ENCODE measurements around the gene PDIA6.
"Not testable (repeated sequence)": the region's sequence is repeated elsewhere in the genome, so short reads cannot be mapped to it uniquely, and the experiment has no call there.

PDIA6 gene

GRCh38 chr2:10819714-10820314 lies 7.2 kb upstream of the PDIA6 start:
- H3K4me1 ChIP-seq (ENCODE audit: control insufficient read depth in 2 of 2, insufficient read depth in 1 of 2, low read depth in 1 of 2, low read length in 2 of 2): peaks cover 0 to under 1% of the 10 kb centered on the region in 2 donors
- no peak overlapping the region for H3K4me3 ChIP-seq (ENCODE audit: low read length in 2 of 2)
- no peak overlapping the region for H4K91ac ChIP-seq (ENCODE audit: low read depth, low read length, poor library complexity)
- H3K18ac ChIP-seq (ENCODE audit: low read length): no peak overlapping the region
- H3K27ac ChIP-seq (replicated peaks; ENCODE audit: low read length): no peak overlapping the region
- no peak overlapping the region for H2AFZ ChIP-seq (ENCODE audit: low read length)
- H3K14ac ChIP-seq (ENCODE audit: low read length): no peak overlapping the region
- H4K8ac ChIP-seq (ENCODE audit: low read depth, low read length): no peak overlapping the region
- peaks cover 0 to 28% (median 0%) of the 10 kb centered on the region in 3 experiments for H3K27me3 ChIP-seq (ENCODE audit: control insufficient read depth in 3 of 3, insufficient read depth in 3 of 3, low read depth in 1 of 3, low read length in 3 of 3)
- no peak overlapping the region for H2BK15ac ChIP-seq (ENCODE audit: low read length)
- no peak overlapping the region for H2AK5ac ChIP-seq (ENCODE audit: low read depth, low read length)
- no peak overlapping the region for H3K4ac ChIP-seq (ENCODE audit: low read length)
- no peak overlapping the region for H3K23ac ChIP-seq (ENCODE audit: low read depth, low read length, poor library complexity)
- no peaks in the 10 kb centered on the region for H3K79me1 ChIP-seq (ENCODE audit: low read depth, low read length)
- H3K9ac ChIP-seq (ENCODE audit: low read depth, low read length, poor library complexity): no peak overlapping the region
- H2BK120ac ChIP-seq (ENCODE audit: low read depth, low read length): no peak overlapping the region
- no peak overlapping the region for H2BK12ac ChIP-seq (ENCODE audit: low read length)
- no peaks in the 10 kb centered on the region for H3K36me3 ChIP-seq (replicated peaks in 1 of 2; ENCODE audit: control insufficient read depth in 2 of 2, insufficient read depth in 2 of 2, low read length in 2 of 2)
- no peak overlapping the region for H3K4me2 ChIP-seq (ENCODE audit: insufficient read depth, low read length, poor library complexity, severe bottlenecking)
- H2BK5ac ChIP-seq (ENCODE audit: low read length): no peak overlapping the region
- no peak for DNase-seq (ENCODE audit: low spot score)
- H3K9me3 ChIP-seq (replicated peaks in 1 of 2; ENCODE audit: control insufficient read depth in 2 of 2, insufficient read depth in 1 of 2, low read depth in 1 of 2, low read length in 2 of 2): no peaks in the 10 kb centered on the region
- 100% methylated on average over 2 of the region's 12 CpGs; no CpG with 5 or more reads in 1 of the 2 donors for WGBS, 2 donors (ENCODE audit: extremely low coverage in 2 of 2, insufficient read length in 2 of 2, insufficient replicate concordance in 1 of 2)

GRCh38 chr2:10818984-10819383 lies 6.4 kb upstream of the PDIA6 start:
- WGBS, 2 donors (ENCODE audit: extremely low coverage in 2 of 2, insufficient read length in 2 of 2, insufficient replicate concordance in 1 of 2): no CpG with 5 or more reads among the region's 3 CpGs
- no peaks in the 10 kb centered on the region for H3K9me3 ChIP-seq (replicated peaks in 1 of 2; ENCODE audit: control insufficient read depth in 2 of 2, insufficient read depth in 1 of 2, low read depth in 1 of 2, low read length in 2 of 2)
- no peak overlapping the region for H4K8ac ChIP-seq (ENCODE audit: low read depth, low read length)
- no peak overlapping the region for H4K91ac ChIP-seq (ENCODE audit: low read depth, low read length, poor library complexity)
- H3K36me3 ChIP-seq (replicated peaks in 1 of 2; ENCODE audit: control insufficient read depth in 2 of 2, insufficient read depth in 2 of 2, low read length in 2 of 2): no peaks in the 10 kb centered on the region
- no peak overlapping the region for H3K4me3 ChIP-seq (ENCODE audit: low read length in 2 of 2)
- no peak overlapping the region for H2BK15ac ChIP-seq (ENCODE audit: low read length)
- no peak overlapping the region for H3K27ac ChIP-seq (replicated peaks; ENCODE audit: low read length)
- H3K79me1 ChIP-seq (ENCODE audit: low read depth, low read length): no peaks in the 10 kb centered on the region
- H3K4me1 ChIP-seq (ENCODE audit: control insufficient read depth in 2 of 2, insufficient read depth in 1 of 2, low read depth in 1 of 2, low read length in 2 of 2): peaks cover 0 to 9% of the 10 kb centered on the region in 2 donors
- H2BK12ac ChIP-seq (ENCODE audit: low read length): no peak overlapping the region
- H3K9ac ChIP-seq (ENCODE audit: low read depth, low read length, poor library complexity): no peak overlapping the region
- no peak overlapping the region for H3K4me2 ChIP-seq (ENCODE audit: insufficient read depth, low read length, poor library complexity, severe bottlenecking)
- H3K18ac ChIP-seq (ENCODE audit: low read length): no peak overlapping the region
- H3K27me3 ChIP-seq (ENCODE audit: control insufficient read depth in 3 of 3, insufficient read depth in 3 of 3, low read depth in 1 of 3, low read length in 3 of 3): peaks cover 0 to 20% (median 0%) of the 10 kb centered on the region in 3 experiments
- H2BK5ac ChIP-seq (ENCODE audit: low read length): no peak overlapping the region
- no peak overlapping the region for H3K23ac ChIP-seq (ENCODE audit: low read depth, low read length, poor library complexity)
- no peak overlapping the region for H2AFZ ChIP-seq (ENCODE audit: low read length)
- no peak overlapping the region for H3K14ac ChIP-seq (ENCODE audit: low read length)
- DNase-seq (ENCODE audit: low spot score): no peak
- no peak overlapping the region for H2AK5ac ChIP-seq (ENCODE audit: low read depth, low read length)
- no peak overlapping the region for H3K4ac ChIP-seq (ENCODE audit: low read length)
- H2BK120ac ChIP-seq (ENCODE audit: low read depth, low read length): no peak overlapping the region

- H3K4me1 ChIP-seq (ENCODE audit: control insufficient read depth in 2 of 2, insufficient read depth in 1 of 2, low read depth in 1 of 2, low read length in 2 of 2); DNase-seq (ENCODE audit: low spot score); H3K9me3 ChIP-seq (replicated peaks in 1 of 2; ENCODE audit: control insufficient read depth in 2 of 2, insufficient read depth in 1 of 2, low read depth in 1 of 2, low read length in 2 of 2); H2AFZ ChIP-seq (ENCODE audit: low read length); H4K91ac ChIP-seq (ENCODE audit: low read depth, low read length, poor library complexity); H3K9ac ChIP-seq (ENCODE audit: low read depth, low read length, poor library complexity); H2BK120ac ChIP-seq (ENCODE audit: low read depth, low read length); H2BK12ac ChIP-seq (ENCODE audit: low read length); H3K79me1 ChIP-seq (ENCODE audit: low read depth, low read length); H3K4me3 ChIP-seq (ENCODE audit: low read length in 2 of 2); H3K36me3 ChIP-seq (replicated peaks in 1 of 2; ENCODE audit: control insufficient read depth in 2 of 2, insufficient read depth in 2 of 2, low read length in 2 of 2); H3K23ac ChIP-seq (ENCODE audit: low read depth, low read length, poor library complexity); H4K8ac ChIP-seq (ENCODE audit: low read depth, low read length); H2AK5ac ChIP-seq (ENCODE audit: low read depth, low read length); H2BK15ac ChIP-seq (ENCODE audit: low read length); H3K4ac ChIP-seq (ENCODE audit: low read length); H2BK5ac ChIP-seq (ENCODE audit: low read length); H3K4me2 ChIP-seq (ENCODE audit: insufficient read depth, low read length, poor library complexity, severe bottlenecking); H3K27ac ChIP-seq (replicated peaks; ENCODE audit: low read length); H3K14ac ChIP-seq (ENCODE audit: low read length); H3K18ac ChIP-seq (ENCODE audit: low read length): not testable (repeated sequence)
- peaks cover 0 to 18% (median 0%) of the 10 kb centered on the region in 3 experiments for H3K27me3 ChIP-seq (ENCODE audit: control insufficient read depth in 3 of 3, insufficient read depth in 3 of 3, low read depth in 1 of 3, low read length in 3 of 3)
- no CpG with 5 or more reads among the region's 3 CpGs for WGBS, 2 donors (ENCODE audit: extremely low coverage in 2 of 2, insufficient read length in 2 of 2, insufficient replicate concordance in 1 of 2)
These were observed 5.7 kb upstream of the PDIA6 start for GRCh38 chr2:10818305-10818704.

GRCh38 chr2:10817413-10817812 lies 4.8 kb upstream of the PDIA6 start:
- no CpG with 5 or more reads among the region's 5 CpGs for WGBS, 2 donors (ENCODE audit: extremely low coverage in 2 of 2, insufficient read length in 2 of 2, insufficient replicate concordance in 1 of 2)
- Histone ChIP-seq H2BK120ac (ENCODE audit: low read depth, low read length) (no peak overlapping the region), H3K4me3 (ENCODE audit: low read length in 2 of 2) (no peak overlapping the region)

More at GRCh38 chr2:10817413-10817812, 4.8 kb upstream of the PDIA6 start:
- Histone ChIP-seq H3K79me1 (ENCODE audit: low read depth, low read length) (peaks cover under 1% of the 10 kb centered on the region), H3K27ac (replicated peaks; ENCODE audit: low read length) (no peak overlapping the region), H3K9ac (ENCODE audit: low read depth, low read length, poor library complexity) (no peak overlapping the region), H2BK12ac (ENCODE audit: low read length) (no peak overlapping the region), H2BK5ac (ENCODE audit: low read length) (no peak overlapping the region), H3K9me3 (replicated peaks in 1 of 2; ENCODE audit: control insufficient read depth in 2 of 2, insufficient read depth in 1 of 2, low read depth in 1 of 2, low read length in 2 of 2) (no peaks in the 10 kb centered on the region), H3K18ac (ENCODE audit: low read length) (no peak overlapping the region), H2AFZ (ENCODE audit: low read length) (no peak overlapping the region), H3K23ac (ENCODE audit: low read depth, low read length, poor library complexity) (no peak overlapping the region), H3K36me3 (replicated peaks in 1 of 2; ENCODE audit: control insufficient read depth in 2 of 2, insufficient read depth in 2 of 2, low read length in 2 of 2) (no peaks in the 10 kb centered on the region), H3K4me1 (ENCODE audit: control insufficient read depth in 2 of 2, insufficient read depth in 1 of 2, low read depth in 1 of 2, low read length in 2 of 2) (peaks cover 2 to 10% of the 10 kb centered on the region in 2 donors), H4K8ac (ENCODE audit: low read depth, low read length) (no peak overlapping the region), H3K27me3 (ENCODE audit: control insufficient read depth in 3 of 3, insufficient read depth in 3 of 3, low read depth in 1 of 3, low read length in 3 of 3) (peaks cover 0 to 18% (median 0%) of the 10 kb centered on the region in 3 experiments), H3K14ac (ENCODE audit: low read length) (no peak overlapping the region), H3K4ac (ENCODE audit: low read length) (no peak overlapping the region), H2BK15ac (ENCODE audit: low read length) (no peak overlapping the region), H2AK5ac (ENCODE audit: low read depth, low read length) (no peak overlapping the region), H3K4me2 (ENCODE audit: insufficient read depth, low read length, poor library complexity, severe bottlenecking) (no peak overlapping the region), H4K91ac (ENCODE audit: low read depth, low read length, poor library complexity) (no peak overlapping the region)
- no peak for DNase-seq (ENCODE audit: low spot score)
